ENCODE data around the gene SIL1.

GRCh38 chr5:139188558-139189270 lies 9.5 kb downstream of the SIL1 start:
- no peak for TF ChIP-seq CTCF (IDR thresholded peaks at IDR 0.05)
- no peak for TF ChIP-seq KDM1A (IDR thresholded peaks at IDR 0.05; ENCODE audit: low read depth)
- no peak for TF ChIP-seq MAX (IDR thresholded peaks at IDR 0.05)
- TF ChIP-seq RARB (CRISPR knock-in tag; IDR thresholded peaks at IDR 0.05): no peak

All from A549 (cell line).